ENCODE data around the gene RNASE12. TPM values are rescaled to one million over a fixed set of nuclear protein-coding genes. Genes with fewer than 3 reads are reported as not detected.

RNASE12 gene
- not detected for total RNA-seq

GRCh38 chr14:20591235-20591634 is at the start of gene RNASE12:
RNASE12 (minus strand) TSS chr14:20591376; CDS start chr14:20590723, 653 bp downstream.

GRCh38 chr14:20587489-20588154 is 3.6 kb downstream of the RNASE12 start, which contains the start of gene RNASE11:
RNASE11 (minus strand) TSS chr14:20588001.

GRCh38 chr14:20560961-20561360 is 30.2 kb downstream of the RNASE12 start, which contains the start of gene RNASE9:
RNASE9 (minus strand) TSS chr14:20561047.

Other genes with a start within 250 kb of the RNASE12 start
- gene PARP2, start 247.7 kb downstream of the RNASE12 start, total RNA-seq = 21.3 TPM
- gene TEP1, start 177.9 kb downstream of the RNASE12 start, total RNA-seq = 13.4 TPM
- gene KLHL33, start 155.2 kb downstream of the RNASE12 start, total RNA-seq = 0.99 TPM
- gene OSGEP, start 136.6 kb downstream of the RNASE12 start, total RNA-seq = 52.9 TPM
- 116 TPM for gene APEX1, start 136.2 kb downstream of the RNASE12 start, total RNA-seq
- gene PIP4P1, start 129.9 kb downstream of the RNASE12 start, total RNA-seq = 27.3 TPM
- gene PNP, start 122.0 kb downstream of the RNASE12 start, total RNA-seq = 14.8 TPM
- not detected for gene RNASE10, start 85.8 kb downstream of the RNASE12 start, total RNA-seq
- gene RNASE9, start 30.3 kb downstream of the RNASE12 start, total RNA-seq = not detected
- not detected for gene RNASE11, start 3.4 kb downstream of the RNASE12 start, total RNA-seq
- not detected for gene OR6S1, start 50.3 kb upstream of the RNASE12 start, total RNA-seq
- 27.0 TPM for gene RNASE4, start 93.2 kb upstream of the RNASE12 start, total RNA-seq
- 5.1 TPM for gene ANG, start 97.4 kb upstream of the RNASE12 start, total RNA-seq
- not detected for gene EDDM3A, start 154.5 kb upstream of the RNASE12 start, total RNA-seq
- gene EDDM3B, start 177.0 kb upstream of the RNASE12 start, total RNA-seq = not detected
- 1.0 TPM for gene RNASE6, start 189.9 kb upstream of the RNASE12 start, total RNA-seq
- 65.1 TPM for gene RNASE1, start 211.5 kb upstream of the RNASE12 start, total RNA-seq